A549 (cell line): ENCODE results near the gene EPS8.

Experiments used
- ELK1 ChIP-seq: fragments of 150-350 bp; IDR thresholded peaks from 2 replicates; pipeline ENCODE4 v1.6.1; 2014; ENCODE audit warnings: low read depth, mild to moderate bottlenecking, low read length
- EP300 ChIP-seq, 2 experiments: fragments of >200 bp; sonication (Bioruptor Twin); formaldehyde crosslinking; IDR thresholded peaks; 2 replicates in 1 of 2; 3 replicates in 1 of 2; pipeline ENCODE4 v1.6.1; 2016 to 2017
- JUNB ChIP-seq: fragments of >200 bp; sonication (Bioruptor Twin); formaldehyde crosslinking; IDR thresholded peaks from 2 replicates; pipeline ENCODE4 v1.6.1; 2016
- MAX ChIP-seq: IDR thresholded peaks from 2 replicates; pipeline ENCODE4 v1.6.1; 2012
- MYC ChIP-seq: IDR thresholded peaks from 2 replicates; pipeline ENCODE4 v1.6.1; 2012; ENCODE audit warnings: mild to moderate bottlenecking, inconsistent platforms, low read length, improper control_type of control experiment, borderline replicate concordance
- PHF8 ChIP-seq: fragments of 200-600 bp; sonication (generic); IDR thresholded peaks from 2 replicates; pipeline ENCODE4 v1.6.1; 2016; ENCODE audit warnings: low read depth, mild to moderate bottlenecking, antibody characterized with exemption, moderate library complexity, borderline replicate concordance
- POLR2A ChIP-seq: IDR thresholded peaks from 2 replicates; pipeline ENCODE4 v1.6.1; 2012; ENCODE audit warnings: mild to moderate bottlenecking, low read length
- REST ChIP-seq: fragments of 200-600 bp; sonication (generic); IDR thresholded peaks from 2 replicates; pipeline ENCODE4 v1.6.1; 2016; ENCODE audit warnings: antibody characterized with exemption, mild to moderate bottlenecking, moderate library complexity
- RFX5 ChIP-seq: fragments of 450-650 bp; IDR thresholded peaks from 2 replicates; pipeline ENCODE4 v1.7.1; 2014; ENCODE audit warnings: antibody characterized with exemption, mild to moderate bottlenecking, moderate library complexity
- USF2 ChIP-seq: fragments of 450-650 bp; IDR thresholded peaks from 2 replicates; pipeline ENCODE4 v1.6.1; 2014; ENCODE audit warnings: antibody characterized with exemption
- TF ChIP-seq, protein P1 (sequence below): fragments of >200 bp; sonication (Bioruptor Twin); formaldehyde crosslinking; IDR thresholded peaks from 3 replicates; pipeline ENCODE4 v1.5.1; 2016

DNA sequence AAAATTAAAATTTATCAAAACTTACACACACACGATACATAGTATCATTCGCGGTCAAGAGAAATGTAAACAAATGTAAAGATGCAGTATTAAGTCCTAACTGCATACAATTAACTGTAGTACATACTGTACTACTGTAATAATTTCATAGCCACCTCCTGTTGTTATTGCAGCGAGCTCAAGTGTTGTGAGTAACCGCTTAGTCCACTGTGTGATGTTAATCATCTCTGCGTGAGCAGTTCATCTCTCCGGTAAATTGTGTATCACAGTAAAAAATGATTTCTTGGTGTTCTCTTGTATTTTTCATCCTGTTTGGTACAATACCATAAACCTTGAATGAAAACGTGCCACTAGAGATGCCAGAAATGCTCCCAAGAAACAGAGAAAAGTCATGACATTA is 6.5 kb downstream of the EPS8 start:
- TF ChIP-seq ELK1 (no peak), MAX (no peak), POLR2A (no peak), JUNB (no peak), MYC (no peak), RFX5 (no peak), USF2 (no peak), PHF8 (no peak), REST (no peak), EP300 (IDR thresholded peaks at IDR 0.05) (no peak)
- TF ChIP-seq, protein P1, sequence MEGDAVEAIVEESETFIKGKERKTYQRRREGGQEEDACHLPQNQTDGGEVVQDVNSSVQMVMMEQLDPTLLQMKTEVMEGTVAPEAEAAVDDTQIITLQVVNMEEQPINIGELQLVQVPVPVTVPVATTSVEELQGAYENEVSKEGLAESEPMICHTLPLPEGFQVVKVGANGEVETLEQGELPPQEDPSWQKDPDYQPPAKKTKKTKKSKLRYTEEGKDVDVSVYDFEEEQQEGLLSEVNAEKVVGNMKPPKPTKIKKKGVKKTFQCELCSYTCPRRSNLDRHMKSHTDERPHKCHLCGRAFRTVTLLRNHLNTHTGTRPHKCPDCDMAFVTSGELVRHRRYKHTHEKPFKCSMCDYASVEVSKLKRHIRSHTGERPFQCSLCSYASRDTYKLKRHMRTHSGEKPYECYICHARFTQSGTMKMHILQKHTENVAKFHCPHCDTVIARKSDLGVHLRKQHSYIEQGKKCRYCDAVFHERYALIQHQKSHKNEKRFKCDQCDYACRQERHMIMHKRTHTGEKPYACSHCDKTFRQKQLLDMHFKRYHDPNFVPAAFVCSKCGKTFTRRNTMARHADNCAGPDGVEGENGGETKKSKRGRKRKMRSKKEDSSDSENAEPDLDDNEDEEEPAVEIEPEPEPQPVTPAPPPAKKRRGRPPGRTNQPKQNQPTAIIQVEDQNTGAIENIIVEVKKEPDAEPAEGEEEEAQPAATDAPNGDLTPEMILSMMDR: no peak
